HUDEP-2 (cell line): Measurements from ENCODE around the gene FBXL20.
A peak's percentile ranks its signal among the peaks of the same experiment; 100 is the strongest.
"Not testable (repeated sequence)": the region's sequence is repeated elsewhere in the genome, so short reads cannot be mapped to it uniquely, and the experiment has no call there.

ENCODE experiments used
- DNase-seq, 76 experiments: peaks; one replicate each; lab custom pipeline; 2025; ENCODE audit not compliant: unreplicated experiment in 76 of 76; lab: John Stamatoyannopoulos, UW

Gene FBXL20

GRCh38 chr17:39264119-39264518, 137.3 kb downstream of the FBXL20 start:
- no peak for DNase-seq

- peak in 18 of 76 experiments; percentile 1 to 22 (median 10) for DNase-seq
These were observed 140.1 kb downstream of the FBXL20 start for GRCh38 chr17:39261286-39261685.

- no peak for DNase-seq
These were observed 148.5 kb downstream of the FBXL20 start for GRCh38 chr17:39252788-39253460.

- no peak for DNase-seq
These were observed 149.4 kb downstream of the FBXL20 start for GRCh38 chr17:39251997-39252396.

- not testable (repeated sequence) for DNase-seq
These were observed 151.3 kb downstream of the FBXL20 start for GRCh38 chr17:39250076-39250475.

- DNase-seq = no peak
These were observed 155.2 kb downstream of the FBXL20 start for GRCh38 chr17:39246274-39246673.

- peak in 72 of 76 experiments; percentile 7 to 84 (median 65) for DNase-seq
These were observed 156.5 kb downstream of the FBXL20 start for GRCh38 chr17:39244600-39245570.

- DNase-seq = no peak
These were observed 157.3 kb downstream of the FBXL20 start for GRCh38 chr17:39244016-39244599.

- no peak for DNase-seq
These were observed 158.3 kb downstream of the FBXL20 start for GRCh38 chr17:39243155-39243554.

- no peak for DNase-seq
These were observed 160.8 kb downstream of the FBXL20 start for GRCh38 chr17:39240631-39241030.

GRCh38 chr17:39239640-39240314, 161.6 kb downstream of the FBXL20 start:
- DNase-seq = peak in 30 of 76 experiments; percentile 4 to 52 (median 19)

GRCh38 chr17:39238311-39238972, 163.0 kb downstream of the FBXL20 start:
- peak in 39 of 76 experiments; percentile 5 to 67 (median 23) for DNase-seq

- no peak for DNase-seq
These were observed 163.8 kb downstream of the FBXL20 start for GRCh38 chr17:39237586-39237985.

- DNase-seq = no peak
These were observed 164.4 kb downstream of the FBXL20 start for GRCh38 chr17:39236981-39237441.

- DNase-seq = no peak
These were observed 164.9 kb downstream of the FBXL20 start for GRCh38 chr17:39236450-39236927.

- peak in 58 of 76 experiments; percentile 7 to 78 (median 30) for DNase-seq
These were observed 165.6 kb downstream of the FBXL20 start for GRCh38 chr17:39235555-39236449.

GRCh38 chr17:39231591-39232551, 169.6 kb downstream of the FBXL20 start:
- peak in 18 of 76 experiments; percentile 4 to 47 (median 15) for DNase-seq
